GM19099 (cell line): ENCODE data around the gene CNGA4.

Experiments used
- POLR2A ChIP-seq: IDR thresholded peaks from 3 replicates; pipeline ENCODE4 v1.6.1; 2011; ENCODE audit warnings: low read depth; ENCODE audit not compliant: insufficient read length; ENCODE audit errors: extremely low read depth

The CNGA4 gene

DNA sequence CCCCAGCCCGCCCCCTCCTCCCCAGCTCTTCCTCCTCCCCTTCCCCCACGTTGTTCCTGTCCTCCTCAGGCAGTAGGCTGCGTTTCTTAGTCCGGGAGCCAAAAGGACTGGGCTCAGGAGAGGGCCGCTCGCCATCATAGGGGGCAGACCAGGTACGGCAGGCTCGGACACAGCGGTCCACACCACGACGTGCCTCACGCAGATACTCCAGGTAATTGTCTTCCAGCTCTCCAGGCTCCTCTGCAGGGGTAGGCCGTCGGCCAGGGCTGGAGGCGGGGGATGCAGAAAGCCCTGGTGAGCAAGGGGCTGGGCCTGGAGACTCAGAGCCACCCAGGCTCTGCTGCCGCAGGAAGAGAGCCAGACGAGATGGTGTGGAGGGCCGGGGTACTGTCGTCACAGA lies 21.2 kb upstream of the CNGA4 start:
- no peak for TF ChIP-seq POLR2A

- TF ChIP-seq POLR2A = no peak
These were observed 19.5 kb upstream of the CNGA4 start for GRCh38 chr11:6219359-6219758.

DNA sequence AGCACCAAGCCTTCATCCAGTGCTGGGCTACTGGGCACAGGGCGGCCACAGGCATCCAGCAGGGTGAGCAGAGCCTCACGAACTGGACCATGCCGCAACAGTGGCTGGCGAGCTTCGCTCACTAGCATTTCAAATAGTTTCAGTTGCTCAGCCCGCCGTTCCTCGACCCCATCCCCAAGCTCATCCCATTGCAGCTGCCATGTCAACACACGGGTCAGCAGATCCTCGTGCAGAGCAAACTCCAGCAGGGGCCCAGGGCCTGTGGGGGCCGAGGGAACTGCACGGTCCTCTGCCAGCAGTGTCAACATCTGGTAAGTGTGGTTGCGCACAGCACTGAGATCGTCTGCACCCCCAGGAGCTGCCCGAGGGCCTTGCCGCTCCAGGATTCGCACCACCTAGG lies 15.0 kb upstream of the CNGA4 start:
- no peak for TF ChIP-seq POLR2A

GRCh38 chr11:6224421-6224820 lies 14.5 kb upstream of the CNGA4 start:
- no peak for TF ChIP-seq POLR2A

- TF ChIP-seq POLR2A = no peak
These were observed 13.9 kb upstream of the CNGA4 start for GRCh38 chr11:6225024-6225423.

DNA sequence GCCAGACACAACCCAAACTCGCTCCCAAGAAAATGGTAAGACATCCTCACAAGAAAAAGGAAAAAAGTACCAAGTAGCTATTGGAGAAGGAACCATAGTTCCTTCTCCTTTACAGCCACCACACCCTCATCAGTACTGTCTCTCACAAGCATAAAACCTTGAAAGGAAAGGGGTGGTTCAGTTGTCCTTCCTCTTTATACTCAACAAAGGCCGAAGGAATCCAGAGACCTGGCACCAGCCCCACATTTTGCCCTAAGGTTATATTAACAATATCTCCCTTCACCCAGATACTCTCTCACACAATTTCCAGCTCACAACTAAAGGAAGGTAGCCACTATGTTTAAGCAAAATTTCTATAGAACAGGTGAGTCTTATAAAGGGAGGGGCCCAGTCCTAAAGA lies 13.0 kb upstream of the CNGA4 start:
- TF ChIP-seq POLR2A = no peak

DNA sequence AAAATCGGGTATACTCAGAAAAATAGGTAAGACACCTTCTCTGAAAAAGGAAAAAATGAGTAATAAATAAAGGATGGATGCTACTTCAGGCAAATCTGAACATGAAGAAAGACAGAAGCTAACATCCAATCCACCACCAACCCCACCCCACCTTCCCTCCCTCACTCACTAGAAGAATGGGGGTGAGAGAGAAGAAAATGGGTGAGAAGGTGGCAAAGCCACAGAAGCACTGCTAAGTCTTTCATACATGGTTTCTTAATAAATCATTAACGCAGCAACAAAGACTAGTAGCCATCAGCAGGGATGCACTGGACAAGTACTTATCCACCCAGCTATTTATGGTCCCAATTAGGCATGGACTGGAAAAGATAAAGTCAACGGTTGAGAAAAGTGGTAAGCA lies 10.4 kb upstream of the CNGA4 start:
- TF ChIP-seq POLR2A = no peak

DNA sequence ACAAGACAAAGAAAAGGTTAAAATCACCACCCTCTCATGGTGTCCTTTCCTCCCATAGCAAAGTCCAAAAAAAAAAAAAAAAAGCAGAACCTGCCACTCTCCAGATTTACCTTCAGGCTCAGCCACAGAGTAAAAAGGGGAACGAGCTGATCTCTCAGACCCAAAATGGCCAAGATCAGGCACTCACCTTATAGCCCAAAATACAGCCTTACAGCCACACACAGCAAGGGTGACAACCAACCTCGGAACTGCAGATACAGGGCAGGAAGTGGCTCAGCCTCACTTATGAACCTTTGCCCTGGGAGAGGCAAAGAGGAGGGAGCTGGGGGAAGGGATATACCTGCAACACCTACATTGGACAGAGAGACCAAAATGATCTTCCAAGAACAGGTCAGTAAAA lies 9.0 kb upstream of the CNGA4 start:
- TF ChIP-seq POLR2A = no peak

DNA sequence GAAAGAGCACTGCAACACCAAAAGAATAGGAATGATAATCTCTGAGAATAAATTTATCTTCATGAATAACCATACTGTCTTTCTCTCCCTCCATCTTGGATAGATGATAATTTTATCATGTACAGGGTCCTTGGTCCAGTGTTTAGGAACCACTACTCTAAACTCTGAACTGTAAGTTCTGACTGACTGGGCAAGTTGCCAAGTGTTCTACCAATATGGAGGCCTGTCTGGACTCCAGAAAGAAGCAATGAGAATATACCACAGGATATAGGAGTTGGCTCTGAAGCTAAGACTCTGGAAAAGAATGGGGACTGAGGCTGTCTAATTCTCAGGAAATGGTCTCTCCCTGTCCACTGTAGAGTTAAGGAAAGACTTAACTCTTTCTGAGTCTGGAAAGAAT lies 6.0 kb upstream of the CNGA4 start:
- TF ChIP-seq POLR2A = no peak

DNA sequence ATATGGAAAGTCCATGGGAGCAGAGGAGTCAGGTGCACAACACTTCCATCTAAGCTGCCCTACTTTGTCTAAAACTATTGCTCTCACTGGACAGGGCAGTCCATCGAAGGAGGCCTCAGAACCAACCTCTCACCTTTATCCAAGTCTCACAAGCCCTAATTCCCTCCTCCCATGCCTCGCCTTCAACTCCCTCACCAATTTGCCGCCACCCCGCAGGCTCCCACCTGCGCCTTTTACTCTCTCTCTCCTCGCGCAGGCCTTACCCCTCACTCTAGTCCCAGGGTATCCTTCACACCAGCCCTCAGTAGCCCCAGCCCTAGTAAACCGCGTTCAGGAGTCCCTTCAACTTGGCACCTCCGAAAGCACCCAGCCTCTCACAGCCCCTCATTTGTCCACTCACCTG lies 4.9 kb upstream of the CNGA4 start:
- TF ChIP-seq POLR2A = no peak

DNA sequence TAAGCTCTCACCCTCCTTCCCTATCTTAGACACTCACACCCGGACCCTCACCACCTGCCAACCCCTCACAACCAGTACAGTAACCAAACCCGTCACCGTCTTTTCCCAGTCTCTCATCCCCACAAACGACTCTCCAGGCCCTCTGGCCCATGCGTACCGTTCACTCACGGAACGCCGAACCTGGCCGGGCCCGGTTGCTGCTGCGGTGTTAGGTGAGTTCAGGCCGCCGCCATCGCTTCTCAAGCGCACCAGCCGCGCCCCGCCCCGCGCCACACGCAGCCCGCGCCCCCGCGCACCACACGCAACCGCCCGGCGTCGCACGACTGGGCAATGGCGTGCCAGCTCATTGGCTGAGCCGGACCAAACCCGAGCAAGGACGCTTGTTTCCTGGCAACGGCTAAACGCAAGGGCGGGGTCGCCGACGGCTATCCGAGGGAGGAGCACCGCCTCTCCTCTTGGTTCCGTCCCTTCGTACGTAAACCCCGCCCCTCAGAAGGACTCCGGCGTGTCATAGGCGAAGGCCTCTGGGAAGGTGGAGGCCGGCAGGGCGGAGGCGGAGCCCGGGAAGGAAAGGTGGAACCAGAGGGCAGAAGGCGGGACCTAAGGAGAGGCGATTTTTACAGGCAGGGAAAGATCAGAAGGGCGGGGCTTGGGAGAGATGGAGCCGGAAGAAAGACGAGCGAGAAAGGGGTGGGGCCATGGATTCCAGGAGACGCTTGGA lies 4.3 kb upstream of the CNGA4 start, which contains the start of gene FHIP1B:
FHIP1B (minus strand) TSS at position 250 of the 721 bp plus-strand sequence. CDS start 10,120 bp downstream, outside the sequence.
- peak; percentile 74 for TF ChIP-seq POLR2A

DNA sequence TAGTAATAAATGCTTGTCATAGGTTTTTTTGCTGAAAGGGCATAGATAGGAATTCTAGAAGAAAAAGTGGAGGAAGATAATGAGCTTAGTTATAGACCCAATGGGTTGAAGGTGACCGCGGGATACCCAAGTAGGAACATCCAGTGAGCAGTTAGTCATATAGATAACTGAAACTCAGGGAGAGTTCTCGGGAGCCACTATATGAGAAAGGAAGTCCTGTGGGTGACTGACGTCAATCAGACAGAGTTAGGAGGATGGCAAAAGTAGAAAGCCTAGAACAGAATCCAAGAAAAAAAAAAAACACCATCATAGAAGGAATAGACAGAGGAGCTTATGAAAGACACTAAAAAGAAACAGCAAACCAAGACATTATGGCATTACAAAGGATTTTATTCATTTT lies 1.6 kb upstream of the CNGA4 start:
- no peak for TF ChIP-seq POLR2A

DNA sequence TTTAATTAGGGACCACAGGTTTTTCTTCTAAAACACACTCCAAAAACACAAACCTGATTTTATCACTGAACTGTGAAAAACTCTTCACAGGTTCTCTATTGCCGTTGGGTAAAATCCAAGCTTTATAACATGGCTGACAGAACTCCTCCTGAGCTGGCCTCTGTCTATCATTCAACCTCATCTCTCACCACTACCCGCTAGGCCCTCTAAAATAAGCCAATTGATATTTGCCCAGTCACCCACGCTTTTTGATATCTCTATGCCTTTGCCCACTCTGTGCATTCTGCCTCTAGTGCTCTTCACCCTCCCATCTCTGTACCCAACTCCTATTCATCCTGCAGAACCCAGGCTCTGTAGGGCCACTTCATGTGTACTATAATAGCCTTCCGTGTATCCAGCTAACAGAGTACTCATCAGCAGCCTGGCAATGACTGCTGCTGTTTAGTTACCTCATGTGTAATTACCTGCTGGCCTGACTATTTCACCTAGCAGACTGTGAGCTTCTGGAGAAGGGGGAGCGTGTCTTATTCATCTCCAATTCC lies 1.1 kb upstream of the CNGA4 start:
- no peak for TF ChIP-seq POLR2A

- no peak for TF ChIP-seq POLR2A
These were observed 1.2 kb downstream of the CNGA4 start for GRCh38 chr11:6240139-6240538.

- no peak for TF ChIP-seq POLR2A
These were observed 1.9 kb downstream of the CNGA4 start for GRCh38 chr11:6240781-6241180.

DNA sequence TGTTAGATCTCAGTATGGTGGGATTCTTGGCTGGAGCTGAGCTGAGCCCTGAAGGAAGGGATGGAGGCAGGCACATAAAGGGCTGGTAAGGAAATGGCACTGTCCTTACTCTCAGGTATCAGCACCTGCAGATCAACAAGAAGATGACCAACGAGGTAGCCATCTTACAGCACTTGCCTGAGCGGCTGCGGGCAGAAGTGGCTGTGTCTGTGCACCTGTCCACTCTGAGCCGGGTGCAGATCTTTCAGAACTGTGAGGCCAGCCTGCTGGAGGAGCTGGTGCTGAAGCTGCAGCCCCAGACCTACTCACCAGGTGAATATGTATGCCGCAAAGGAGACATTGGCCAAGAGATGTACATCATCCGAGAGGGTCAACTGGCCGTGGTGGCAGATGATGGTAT lies 2.4 kb downstream of the CNGA4 start:
- no peak for TF ChIP-seq POLR2A

- TF ChIP-seq POLR2A = no peak
These were observed 6.6 kb downstream of the CNGA4 start for GRCh38 chr11:6245536-6245935.

DNA sequence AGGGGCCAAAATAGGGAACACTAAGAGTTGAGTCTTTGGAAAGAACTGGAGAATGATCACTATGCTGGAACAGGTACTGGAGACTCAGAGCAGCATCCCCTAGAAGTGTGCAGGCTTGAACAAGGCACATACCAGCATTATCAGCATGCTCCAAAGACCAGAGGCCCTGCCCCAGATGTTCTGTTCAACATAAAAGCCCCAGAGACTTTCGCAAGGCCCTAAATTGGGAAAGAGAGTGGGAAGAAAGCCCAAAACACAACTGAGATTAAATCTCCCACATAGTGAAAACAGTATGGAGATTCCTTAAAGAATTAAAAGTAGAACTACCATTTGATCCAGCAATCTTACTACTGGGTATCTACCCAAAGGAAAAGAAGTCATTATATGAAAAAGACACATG lies 9.4 kb downstream of the CNGA4 start:
- TF ChIP-seq POLR2A = no peak
